Hematopoietic multipotent progenitor cell treated with erythropoietin and hydrocortisone succinate and interleukin-3 and kit ligand, for 6 days (in vitro differentiated cells): ENCODE data around the gene HOXC6.

Experiments
- DNase-seq: peaks from one replicate; pipeline ENCODE4 v3.0.0-alpha.2; 2015

The HOXC6 gene

DNA sequence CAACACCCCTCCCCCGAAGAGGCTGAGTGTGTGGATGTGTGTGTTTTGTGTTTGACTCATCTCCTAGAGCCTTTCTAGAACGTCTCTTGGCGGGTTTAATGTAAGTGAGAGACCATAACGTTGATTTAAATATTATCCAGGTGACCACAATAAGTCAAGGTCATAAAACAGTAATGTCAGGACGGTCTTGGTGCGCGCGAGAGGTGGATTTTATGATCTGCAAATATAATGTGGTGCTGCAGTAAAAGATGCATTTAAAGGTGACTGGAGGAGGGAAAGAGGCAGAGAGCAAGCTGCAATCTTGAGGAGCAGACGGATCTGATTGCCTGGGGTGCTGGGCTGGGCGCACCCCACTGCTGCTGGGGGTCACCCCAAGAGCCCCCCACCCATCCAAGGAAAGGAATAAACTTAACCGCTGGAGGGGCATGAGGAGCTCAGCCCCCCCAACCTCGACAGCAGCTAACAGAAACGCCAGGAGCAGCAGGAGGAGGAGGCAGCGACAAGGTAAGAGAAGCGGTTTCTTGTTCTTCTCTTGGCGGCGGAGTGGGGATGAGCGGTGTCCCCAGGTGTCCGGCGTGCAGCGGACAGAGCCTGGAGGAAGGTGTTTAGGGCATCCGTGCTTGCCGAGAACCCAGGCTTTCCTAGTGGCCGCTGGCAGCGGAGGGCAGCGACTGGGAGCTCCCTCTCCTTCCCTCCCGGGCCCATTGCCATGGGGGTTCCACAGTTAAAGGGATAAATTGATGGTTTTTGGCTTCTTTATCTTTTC lies 37.7 kb upstream of the HOXC6 start:
- DNase-seq: no peak

DNA sequence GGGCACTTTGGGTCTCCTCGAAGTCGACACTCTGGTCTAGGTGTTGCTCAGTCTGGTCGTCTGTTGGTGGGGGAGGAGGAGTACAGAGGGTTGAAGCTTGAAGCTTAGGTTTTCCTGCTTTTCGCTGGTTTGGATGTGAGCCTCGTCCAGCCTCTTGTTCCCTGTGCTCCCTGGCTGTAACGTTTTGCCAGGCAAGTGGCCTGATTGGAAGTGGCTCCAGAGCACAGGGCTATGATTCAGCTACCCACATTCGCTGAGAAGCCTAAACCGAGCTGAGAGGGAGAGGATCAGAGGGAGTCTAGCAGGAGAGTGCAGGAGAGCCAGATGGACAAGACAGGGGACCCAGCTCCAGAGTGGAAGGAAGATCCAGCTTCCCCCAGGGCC lies 37.2 kb upstream of the HOXC6 start:
- no peak for DNase-seq

DNA sequence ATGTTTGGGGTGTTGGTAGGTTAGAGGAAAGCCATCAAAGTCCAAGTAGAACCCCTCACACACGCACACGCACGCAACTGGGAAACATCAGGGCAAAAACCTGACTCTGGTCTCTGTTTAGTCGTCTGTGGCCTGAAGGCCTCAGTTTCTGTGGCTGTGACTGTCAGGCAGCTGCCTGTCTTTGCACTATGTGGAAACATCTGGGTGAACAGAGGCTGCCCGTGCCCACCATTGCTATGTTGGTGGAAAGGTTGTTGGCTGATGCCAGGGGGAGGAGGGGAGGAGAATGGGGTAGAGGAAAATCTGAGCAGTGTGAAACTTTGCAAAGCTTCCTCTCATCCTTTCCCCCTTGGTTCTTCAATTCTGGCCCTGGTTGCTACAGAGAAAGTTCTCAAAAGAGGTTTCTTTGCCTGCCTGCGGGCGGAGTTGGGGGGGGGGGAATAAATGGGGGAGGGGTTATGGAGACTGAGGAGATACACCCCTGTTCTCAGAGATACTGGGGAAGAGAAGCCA lies 35.8 kb upstream of the HOXC6 start:
- no peak for DNase-seq

DNA sequence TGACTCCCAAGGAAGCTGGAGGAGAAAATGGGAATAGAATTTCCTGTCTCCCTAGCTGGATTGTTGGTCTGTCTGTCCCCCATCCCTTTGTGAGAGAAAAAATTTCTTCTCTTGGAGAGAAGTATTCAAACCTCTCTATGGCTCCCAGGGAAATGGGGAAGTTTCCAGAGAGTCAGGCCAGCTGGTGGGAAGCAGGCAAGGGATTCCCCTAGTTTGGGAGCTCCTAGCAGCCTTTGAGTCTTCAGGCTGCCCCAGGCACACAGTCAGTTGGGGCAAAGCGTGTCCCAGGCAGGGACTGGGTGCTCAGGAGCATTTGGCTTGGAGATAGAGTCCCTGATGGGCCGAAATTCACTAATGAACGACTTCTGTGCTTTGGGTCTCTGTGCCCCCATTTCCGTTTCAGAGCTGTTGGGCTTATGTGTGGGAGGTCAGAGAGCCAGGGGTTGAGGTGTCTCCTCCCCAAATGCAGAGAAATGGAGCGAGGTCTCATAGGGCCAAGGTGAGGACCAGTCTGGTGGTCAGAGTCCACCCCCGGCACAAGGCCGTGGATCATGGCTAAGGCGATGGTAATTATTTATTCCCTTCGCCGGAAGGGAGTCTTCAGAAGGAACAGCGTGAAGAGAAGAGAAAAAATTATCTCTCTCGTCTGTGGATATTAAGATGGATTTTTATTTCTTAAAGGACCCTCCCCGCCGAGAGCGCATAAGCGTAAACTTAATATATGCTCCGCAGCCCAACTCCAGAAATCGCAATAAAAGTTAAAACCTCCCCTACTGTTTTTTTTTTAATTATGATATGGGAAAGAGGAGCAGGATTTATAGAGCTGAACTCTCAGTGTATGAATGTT lies 34.9 kb upstream of the HOXC6 start:
- DNase-seq: no peak

DNA sequence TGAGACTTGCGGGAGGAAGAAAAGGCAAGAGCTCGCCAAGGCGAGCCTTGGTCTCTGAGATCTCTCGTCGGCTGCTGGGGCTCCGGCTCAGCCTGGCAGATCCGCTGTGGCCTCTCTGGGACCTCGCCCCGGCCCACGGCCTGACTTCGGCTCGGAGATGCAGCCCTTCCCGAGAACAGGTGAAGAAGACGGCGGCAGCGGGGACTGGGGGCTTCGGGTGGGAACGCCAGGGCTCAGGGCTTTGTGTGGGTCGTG lies 34.3 kb upstream of the HOXC6 start:
- no peak for DNase-seq

DNA sequence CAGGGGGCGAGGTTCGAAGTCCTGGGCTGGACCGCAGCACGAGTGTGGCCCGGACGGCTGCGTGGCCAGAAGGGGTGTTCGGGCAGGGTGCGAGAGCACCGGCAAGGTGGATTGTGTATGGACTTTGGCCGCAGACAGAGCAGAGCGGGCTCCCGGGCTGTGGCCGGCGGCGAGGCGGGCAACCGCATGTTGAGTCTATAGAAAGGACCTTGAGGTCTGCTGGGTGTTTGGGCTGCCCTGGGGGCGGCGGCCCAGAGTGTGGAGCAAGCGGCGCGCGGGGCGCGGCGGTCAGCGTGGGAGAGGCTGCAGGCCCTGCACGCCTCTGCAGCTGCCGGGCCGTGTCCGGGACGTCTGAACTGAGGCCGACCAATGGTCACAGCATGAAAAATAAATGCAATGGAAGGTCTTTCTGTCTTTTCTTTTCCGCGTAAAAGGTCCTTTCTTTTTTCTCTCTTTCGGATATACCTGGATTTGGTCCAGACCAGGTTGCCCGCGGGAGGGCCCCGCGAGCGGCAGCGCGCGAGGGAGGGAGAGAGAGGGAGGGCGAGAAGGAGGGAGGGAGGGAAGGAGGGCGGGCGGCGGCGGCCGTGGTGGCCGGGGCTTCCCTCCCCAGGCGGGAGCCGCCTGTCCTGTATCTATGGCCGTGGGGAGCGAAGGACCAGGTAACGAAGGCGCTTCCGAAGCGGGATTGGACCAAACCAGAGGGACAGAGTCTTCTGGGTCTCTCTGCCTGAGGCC lies 33.8 kb upstream of the HOXC6 start:
- no peak for DNase-seq

DNA sequence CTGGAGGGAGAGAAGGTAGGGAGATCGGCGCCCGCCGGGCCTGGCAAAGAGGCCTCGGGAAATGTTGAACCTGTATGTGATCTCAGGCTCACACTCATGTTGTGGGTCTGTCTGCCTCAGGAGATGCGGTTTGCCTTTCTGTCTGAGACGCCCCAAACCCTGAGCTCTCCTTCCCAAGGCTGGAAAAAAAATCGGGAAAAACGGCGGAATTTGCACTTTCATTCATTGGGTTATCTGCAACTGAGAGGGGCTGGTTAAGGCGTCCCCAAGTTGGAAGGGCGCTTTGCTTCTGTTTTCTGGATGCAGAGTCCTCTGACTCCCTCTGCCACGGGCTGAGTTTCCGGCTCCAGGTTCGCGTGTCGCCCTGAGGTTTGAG lies 33.2 kb upstream of the HOXC6 start:
- DNase-seq: no peak

DNA sequence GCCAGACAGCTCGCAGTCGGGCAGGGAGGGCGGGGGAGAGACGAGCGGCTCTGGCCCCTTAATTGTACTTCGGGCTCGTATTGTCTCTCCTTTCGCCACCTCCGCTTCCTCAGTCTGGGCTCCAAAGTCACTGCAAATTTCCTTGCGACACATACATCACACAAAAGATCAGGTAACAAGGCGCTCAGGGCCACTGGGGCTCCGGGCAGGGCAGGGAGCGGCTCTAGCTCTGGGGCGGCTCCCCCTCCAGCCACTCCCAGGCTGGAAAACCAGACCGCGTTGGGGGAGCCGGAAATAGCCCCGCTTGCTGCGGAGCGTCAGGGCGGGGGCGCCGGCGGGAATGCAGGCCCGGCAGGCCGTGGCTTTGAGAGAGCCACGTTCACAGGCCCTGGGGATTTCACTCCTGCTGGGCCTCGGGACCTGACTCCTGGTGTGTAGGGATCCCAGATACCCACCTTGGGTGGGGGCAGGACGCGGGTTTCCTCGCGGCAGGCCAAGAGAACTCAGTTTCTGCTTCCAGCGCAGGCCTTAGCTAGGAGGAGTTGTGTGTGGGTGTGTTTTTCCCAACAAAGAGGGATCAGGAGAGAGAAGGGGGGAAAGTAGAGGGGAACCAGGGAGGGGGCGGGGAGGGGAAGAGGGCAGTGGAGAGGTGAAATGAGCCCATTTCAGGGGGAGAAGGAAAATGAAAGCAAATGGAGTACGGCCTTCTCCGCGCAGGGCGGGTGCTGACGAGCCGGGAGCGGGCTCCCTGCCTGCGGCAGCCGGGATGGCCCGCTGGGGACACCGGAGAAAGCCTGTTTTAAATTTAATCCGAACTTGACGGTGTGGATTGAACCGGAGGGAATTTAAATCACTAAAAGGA lies 32.6 kb upstream of the HOXC6 start:
- no peak for DNase-seq

DNA sequence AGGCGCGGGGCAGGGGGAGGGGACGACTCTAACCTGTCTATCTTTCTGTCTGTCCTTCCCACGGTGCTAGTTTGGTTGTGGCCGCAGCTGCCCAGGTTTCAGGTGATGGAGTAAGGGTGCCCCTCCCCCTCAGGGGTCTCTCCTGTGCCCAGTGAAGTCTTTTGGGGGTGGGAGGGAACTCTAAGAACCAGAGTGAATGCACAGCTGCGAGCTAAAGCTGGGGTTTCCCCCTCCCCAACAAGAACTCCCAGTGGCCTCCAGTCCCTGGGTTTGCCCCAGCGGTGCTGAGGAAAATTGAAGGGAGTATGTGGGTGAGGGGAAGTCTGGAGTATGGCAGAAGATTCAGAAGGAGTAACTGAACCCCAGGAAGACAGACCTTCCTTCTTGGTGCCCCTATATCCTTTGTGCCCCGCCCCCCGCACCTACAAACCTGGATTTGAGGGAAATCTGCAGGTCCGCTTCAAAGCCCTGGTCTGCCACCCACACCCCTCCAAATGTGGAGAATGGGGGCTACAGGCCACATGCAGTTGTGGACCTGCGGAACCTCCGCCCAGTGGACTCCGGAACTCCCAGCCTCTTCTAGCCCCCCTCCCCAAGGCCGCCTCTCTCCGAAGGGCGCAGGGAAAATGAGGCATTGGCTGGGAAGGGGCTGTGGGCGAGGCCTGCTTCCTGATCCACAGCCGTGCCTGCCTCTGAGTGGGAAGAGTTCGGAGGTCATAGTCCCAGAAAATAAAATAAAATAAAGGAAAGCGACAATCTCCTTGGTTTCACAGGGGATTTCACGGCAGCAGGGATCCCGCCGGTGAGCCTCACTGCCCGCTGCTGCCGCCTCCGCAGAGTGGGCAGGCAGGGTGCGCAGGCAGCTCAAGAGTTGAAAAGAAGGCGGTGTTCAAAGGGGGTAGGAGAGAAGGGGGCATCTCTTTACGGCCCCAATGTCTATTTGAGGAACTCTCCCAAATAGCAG lies 31.7 kb upstream of the HOXC6 start:
- DNase-seq: no peak

DNA sequence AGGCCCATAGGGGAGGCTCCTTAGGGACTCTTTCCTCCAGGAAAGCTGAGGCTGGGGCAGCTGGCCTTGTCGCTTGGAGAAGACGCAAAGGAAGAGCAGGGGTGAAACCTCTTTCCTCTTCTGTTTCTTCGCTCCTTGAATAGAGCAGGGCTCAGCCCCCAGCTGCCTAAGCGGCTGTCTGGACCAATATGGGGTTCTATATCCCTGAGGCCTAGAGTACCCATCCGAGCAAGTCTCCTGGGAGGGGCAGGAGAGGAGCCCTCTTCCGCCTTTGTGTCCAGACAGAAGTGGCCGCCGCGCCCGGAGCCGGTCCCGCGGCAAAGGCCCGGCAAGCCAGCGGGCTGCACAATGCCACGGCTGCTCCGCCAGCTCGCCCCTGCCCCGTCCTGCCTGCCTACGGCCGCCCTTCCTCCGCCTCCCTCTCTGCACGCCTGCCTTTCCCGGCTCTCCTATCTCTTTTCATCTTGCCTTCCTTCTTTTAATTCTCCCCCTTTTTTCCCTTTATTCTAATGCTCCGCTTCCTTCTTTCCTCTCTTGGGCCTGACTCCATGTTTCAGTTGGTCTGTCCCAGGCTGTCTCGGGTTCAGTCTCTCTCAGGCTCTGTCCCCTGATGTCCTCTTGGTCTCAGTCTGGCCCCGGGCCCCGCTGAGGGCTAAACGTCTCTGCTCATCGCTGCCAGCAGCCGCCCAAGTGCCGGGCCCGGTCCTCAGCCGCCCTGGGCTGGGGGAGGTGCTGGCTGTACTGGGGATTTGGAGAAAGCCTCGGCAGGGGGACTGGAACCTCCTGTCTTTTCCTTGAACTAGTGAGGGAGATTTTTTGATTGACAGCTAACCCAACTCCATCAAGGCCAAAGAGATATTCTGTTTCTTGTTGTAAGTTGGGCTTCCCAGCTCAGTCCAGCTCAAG lies 30.8 kb upstream of the HOXC6 start:
- DNase-seq: no peak

DNA sequence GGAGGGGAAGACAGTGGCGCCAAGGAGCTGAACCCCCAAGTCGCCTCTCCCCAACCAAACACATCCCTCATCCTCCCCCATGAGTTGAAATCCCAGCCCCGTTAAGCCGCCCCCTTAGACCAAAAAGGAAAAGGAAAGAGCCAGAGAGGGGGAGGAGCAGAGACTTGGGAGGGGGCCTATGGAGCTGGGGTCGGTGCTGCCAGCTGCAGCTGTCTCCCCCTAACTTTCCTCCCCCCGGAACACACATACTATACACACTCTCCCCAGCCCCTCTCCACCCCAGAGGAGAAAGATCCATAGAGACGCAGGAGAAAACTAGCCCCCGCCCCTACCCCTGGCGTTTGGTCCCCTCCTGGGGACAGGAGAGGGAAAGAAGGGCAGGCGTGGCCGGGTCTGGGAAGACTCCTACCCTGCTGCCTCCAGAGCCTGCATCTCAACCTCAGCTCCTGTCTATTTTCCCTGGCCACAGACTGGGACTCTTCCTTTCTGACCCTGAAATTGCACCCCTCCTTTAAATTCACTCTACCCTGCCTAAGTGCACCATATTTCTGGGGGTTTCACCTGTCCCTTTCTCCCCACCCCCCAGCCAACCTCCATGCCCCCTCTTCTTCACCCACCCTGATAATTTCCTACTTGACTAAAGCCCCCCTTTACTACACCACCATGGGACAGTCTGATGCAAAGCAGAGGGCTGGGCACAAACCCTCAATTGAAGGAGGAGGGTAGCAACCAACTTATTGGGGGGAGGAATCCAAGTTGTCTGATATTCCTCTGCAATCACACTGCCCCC lies 29.9 kb upstream of the HOXC6 start:
- DNase-seq: no peak

DNA sequence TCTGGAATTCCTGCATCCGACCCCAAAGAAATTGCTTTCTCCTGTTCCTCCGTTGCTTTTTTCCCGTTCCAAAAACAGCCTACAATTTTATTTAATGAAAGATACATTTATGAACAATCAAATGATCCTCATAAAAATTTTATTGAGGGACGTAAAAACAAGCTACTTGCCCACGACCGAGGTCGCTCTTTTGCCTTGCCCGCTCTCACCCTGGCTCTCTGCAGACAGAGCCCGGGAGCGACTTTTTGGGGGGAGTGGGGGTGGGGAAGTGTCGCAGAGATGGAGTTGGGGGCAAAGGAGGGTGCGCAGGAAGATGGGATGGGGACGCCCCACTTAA lies 29.4 kb upstream of the HOXC6 start:
- DNase-seq: no peak

DNA sequence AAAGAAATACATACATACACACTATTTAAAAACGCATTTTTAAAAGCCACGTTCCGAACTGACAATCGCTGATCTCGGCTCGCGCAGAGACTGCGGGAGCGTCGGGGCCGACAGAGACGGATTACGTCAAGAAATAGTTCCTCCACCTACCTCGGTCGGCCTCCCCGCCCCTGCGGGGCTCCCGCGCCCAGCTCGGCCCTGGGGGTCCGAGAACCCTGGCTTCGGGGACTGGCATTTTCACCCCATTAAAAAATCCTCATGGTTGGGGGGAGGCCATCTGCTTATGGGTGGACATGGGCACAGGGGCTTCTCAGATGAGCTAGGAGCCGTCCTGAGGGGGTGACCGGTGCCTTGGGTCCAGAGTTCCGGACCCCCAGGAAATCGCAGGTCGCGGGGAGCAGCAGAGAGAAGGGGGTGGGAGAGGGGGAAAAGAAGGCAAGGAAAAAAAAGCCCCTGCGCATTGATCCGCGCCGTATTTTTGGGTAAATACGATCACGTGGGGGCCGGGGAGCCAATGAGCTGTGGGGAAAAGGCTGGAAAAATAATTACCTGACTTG lies 28.6 kb upstream of the HOXC6 start:
- no peak for DNase-seq

DNA sequence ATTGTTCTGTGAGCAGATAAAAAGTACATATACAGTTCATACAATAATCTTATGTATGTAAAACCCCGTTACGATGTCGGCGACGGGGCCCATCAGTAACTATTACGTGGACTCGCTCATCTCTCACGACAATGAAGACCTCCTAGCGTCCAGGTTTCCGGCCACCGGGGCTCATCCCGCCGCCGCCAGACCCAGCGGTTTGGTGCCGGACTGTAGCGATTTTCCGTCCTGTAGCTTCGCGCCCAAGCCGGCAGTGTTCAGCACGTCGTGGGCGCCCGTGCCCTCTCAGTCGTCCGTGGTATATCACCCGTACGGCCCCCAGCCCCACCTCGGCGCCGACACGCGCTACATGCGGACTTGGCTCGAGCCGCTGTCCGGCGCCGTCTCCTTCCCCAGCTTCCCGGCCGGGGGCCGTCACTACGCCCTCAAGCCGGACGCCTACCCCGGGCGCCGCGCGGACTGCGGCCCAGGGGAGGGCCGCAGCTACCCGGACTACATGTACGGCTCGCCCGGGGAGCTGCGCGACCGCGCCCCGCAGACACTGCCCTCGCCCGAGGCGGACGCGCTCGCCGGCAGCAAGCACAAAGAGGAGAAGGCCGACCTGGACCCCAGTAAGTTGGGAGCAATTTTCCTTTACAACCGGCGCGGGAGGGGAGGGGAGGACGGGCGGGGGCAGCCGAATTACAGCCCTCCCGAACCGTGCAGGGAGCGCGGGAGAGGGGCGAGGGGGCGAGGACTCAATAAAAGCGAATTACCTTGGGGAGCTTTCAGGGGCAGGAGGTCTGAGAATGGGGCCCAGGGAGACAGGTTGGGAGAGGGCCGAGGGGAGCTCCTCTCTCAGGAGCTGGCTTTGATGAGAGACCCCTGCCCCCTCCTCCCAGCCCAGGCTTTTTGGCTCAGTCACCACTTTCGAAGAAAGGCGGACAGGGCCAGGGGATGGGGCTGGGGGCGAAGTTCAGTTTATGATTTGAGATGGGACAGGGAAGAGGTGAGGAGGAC lies 27.8 kb upstream of the HOXC6 start, which contains the start of gene HOXC9:
TSS of gene HOXC9 (plus strand) at position 46 of the 999 bp plus-strand sequence. CDS start at position 74, 28 bp downstream.
- DNase-seq: no peak

DNA sequence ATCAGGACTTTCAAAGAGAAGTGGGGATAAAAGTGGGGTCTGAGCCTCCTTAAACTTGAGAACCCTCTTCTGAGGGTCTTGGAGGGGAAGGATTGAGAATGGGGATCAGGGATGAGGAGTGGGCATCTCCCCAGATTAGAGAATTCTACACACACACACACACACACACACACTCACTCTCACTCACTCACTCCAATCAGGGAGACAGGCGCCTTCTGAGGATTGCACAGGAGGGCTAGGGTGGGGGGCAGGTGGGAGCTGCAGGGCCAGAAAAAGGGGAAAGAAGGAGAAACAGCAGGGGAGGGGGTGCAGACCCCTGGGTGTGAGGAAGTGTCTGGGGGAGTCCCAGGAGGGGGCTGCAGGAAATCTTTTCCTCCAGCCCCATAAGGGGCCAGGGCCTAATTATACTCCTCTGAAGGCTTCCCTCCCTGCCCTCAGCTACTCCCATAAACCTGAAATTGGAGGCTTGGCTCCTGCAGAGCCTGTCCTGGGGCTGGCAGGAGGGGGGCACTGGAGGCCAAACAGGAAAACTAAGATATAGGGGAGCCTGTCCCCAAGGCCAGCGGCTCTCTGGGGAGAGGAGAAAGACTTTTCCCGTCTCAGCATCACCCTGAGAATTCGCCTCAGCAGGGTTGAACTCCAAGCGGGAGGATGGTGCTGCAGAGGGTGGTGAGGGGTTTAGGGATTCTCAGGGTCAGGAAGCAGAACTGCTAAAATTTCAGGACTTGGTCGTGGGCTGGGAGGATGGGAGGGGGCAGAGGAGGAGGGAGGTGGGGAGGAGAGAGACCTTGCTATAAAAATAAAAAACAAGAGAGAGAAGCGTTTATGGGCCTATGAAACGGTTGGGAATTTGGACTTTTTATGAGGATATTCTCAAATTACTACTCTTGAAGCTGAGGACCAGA lies 26.7 kb upstream of the HOXC6 start:
- DNase-seq: no peak

DNA sequence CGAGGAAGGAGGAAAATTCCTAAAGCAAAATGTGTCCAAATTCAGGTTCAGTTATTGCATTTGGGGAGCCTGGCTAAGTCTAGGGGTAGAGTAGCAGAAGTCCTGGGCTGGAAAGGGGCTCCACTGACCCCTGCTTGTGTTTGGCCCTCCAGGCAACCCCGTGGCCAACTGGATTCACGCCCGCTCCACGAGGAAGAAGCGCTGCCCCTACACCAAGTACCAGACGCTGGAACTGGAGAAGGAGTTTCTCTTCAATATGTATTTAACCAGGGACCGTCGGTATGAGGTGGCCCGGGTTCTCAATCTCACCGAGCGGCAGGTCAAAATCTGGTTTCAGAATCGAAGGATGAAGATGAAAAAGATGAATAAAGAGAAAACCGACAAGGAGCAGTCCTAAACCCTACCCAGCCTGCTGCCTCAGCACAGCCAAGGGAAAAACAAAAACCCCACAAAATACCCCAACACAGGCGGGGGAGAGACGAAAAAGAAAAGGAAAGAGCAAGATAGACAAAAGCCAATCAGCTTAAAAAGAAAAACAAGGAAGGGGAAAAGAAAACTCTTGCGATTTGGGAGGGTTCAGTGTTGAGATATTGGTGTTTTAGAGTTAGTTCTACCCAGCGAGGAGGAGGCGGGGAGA lies 25.8 kb upstream of the HOXC6 start:
- no peak for DNase-seq
